Peyer's patch (tissue), 4 donors: ENCODE measurements around the gene TMEM192. TPM values are rescaled to one million over a fixed set of nuclear protein-coding genes. Genes with fewer than 3 reads are reported as not detected.
"Not testable (repeated sequence)": the region's sequence is repeated elsewhere in the genome, so short reads cannot be mapped to it uniquely, and the experiment has no call there.

Experiments
- DNase-seq, 3 donors: peaks; one replicate each; pipeline ENCODE4 v3.0.0-alpha.2; 2017 to 2019
- H3K27ac ChIP-seq, 4 donors: fragments of 200-600 bp; sonication (generic); one replicate each; pipeline ENCODE4 v1.5.1; 2016 to 2019
- H3K27me3 ChIP-seq, 2 donors: fragments of 200-600 bp; sonication (generic); one replicate each; pipeline ENCODE4 v1.5.1; 2019
- H3K36me3 ChIP-seq, 3 donors: fragments of 200-600 bp; sonication (generic); one replicate each; pipeline ENCODE4 v1.5.1; 2016 to 2019
- H3K4me1 ChIP-seq, 4 donors: fragments of 200-600 bp; sonication (generic); one replicate each; pipeline ENCODE4 v1.5.1; 2016 to 2019
- H3K4me3 ChIP-seq, 4 donors: fragments of 200-600 bp; sonication (generic); 1 replicate in 3 of 4; 2 replicates in 1 of 4; pipeline ENCODE4 v1.5.1; 2016 to 2019; ENCODE audit warnings: mild to moderate bottlenecking in 1 of 4
- H3K9me3 ChIP-seq, 4 donors: fragments of 200-600 bp; sonication (generic); one replicate each; pipeline ENCODE4 v1.5.1; 2016 to 2019; ENCODE audit warnings: mild to moderate bottlenecking in 1 of 4
- CTCF ChIP-seq, 6 experiments: fragments of 450-650 bp in 4 of 6; fragments of 200-600 bp in 2 of 6; sonication (generic) in 1 of 6; IDR thresholded peaks; one replicate each; pipeline ENCODE4 v1.5.1; 2017 to 2019; ENCODE audit warnings: antibody characterized with exemption in 6 of 6, mild to moderate bottlenecking in 3 of 6, moderate library complexity in 1 of 6
- POLR2A ChIP-seq, 2 donors: fragments of 450-650 bp; IDR thresholded peaks; one replicate each; pipeline ENCODE4 v1.5.1; 2017; ENCODE audit warnings: antibody characterized with exemption in 2 of 2, mild to moderate bottlenecking in 2 of 2, moderate library complexity in 2 of 2
- total RNA-seq, 4 donors: library from RNA; depleted of rRNA; stranded (reverse); fragments of >200 nt; gene quantifications; one replicate each; pipeline ENCODE4 v1.1.0, GENCODE V29; 2016

The TMEM192 gene
- total RNA-seq, 4 donors from 2014 or later, result 6.2 to 13.5 (median 13.3) TPM

GRCh38 chr4:165131247-165131832, 18.7 kb upstream of the TMEM192 start:
- no peaks in the 10 kb centered on the region for H3K27me3 ChIP-seq
- no peak overlapping the region for H3K4me3 ChIP-seq
- no peaks in the 10 kb centered on the region for H3K4me1 ChIP-seq
- H3K9me3 ChIP-seq, result no peaks in the 10 kb centered on the region
- TF ChIP-seq CTCF (IDR thresholded peaks at IDR 0.05), result peak; percentile 67 to 95 (median 88)
- TF ChIP-seq POLR2A (IDR thresholded peaks at IDR 0.05), result no peak
- DNase-seq, result peak; percentile 53 to 87 (median 58)
- H3K27ac ChIP-seq, result no peak overlapping the region
- no peaks in the 10 kb centered on the region for H3K36me3 ChIP-seq

- no peaks in the 10 kb centered on the region for H3K9me3 ChIP-seq
- TF ChIP-seq POLR2A (IDR thresholded peaks at IDR 0.05), result no peak
- no peak for TF ChIP-seq CTCF (IDR thresholded peaks at IDR 0.05)
- DNase-seq, result no peak
- no peak overlapping the region for H3K4me3 ChIP-seq
- no peak overlapping the region for H3K27ac ChIP-seq
- H3K36me3 ChIP-seq, result no peaks in the 10 kb centered on the region
- no peaks in the 10 kb centered on the region for H3K27me3 ChIP-seq
- H3K4me1 ChIP-seq, result no peaks in the 10 kb centered on the region
Measured at GRCh38 chr4:165129924-165130323, 17.3 kb upstream of the TMEM192 start.

- not testable (repeated sequence) for DNase-seq, H3K27ac ChIP-seq, H3K36me3 ChIP-seq, H3K9me3 ChIP-seq, H3K27me3 ChIP-seq, H3K4me3 ChIP-seq, H3K4me1 ChIP-seq
Measured at GRCh38 chr4:165125869-165126499, 13.3 kb upstream of the TMEM192 start.

GRCh38 chr4:165124488-165124887, 11.8 kb upstream of the TMEM192 start:
- H3K4me1 ChIP-seq, result no peaks in the 10 kb centered on the region
- TF ChIP-seq POLR2A (IDR thresholded peaks at IDR 0.05) (no peak), CTCF (IDR thresholded peaks at IDR 0.05) (no peak)
- no peaks in the 10 kb centered on the region for H3K36me3 ChIP-seq
- H3K4me3 ChIP-seq, result no peak overlapping the region
- H3K27me3 ChIP-seq, result no peaks in the 10 kb centered on the region
- no peak overlapping the region for H3K27ac ChIP-seq
- H3K9me3 ChIP-seq, result no peaks in the 10 kb centered on the region
- DNase-seq, result no peak

- no peak for TF ChIP-seq CTCF (IDR thresholded peaks at IDR 0.05)
- TF ChIP-seq POLR2A (IDR thresholded peaks at IDR 0.05), result no peak
- no peak for DNase-seq
- Histone ChIP-seq H3K4me1 (peaks cover 0 to 3% (median 0%) of the 10 kb centered on the region in 4 donors), H3K36me3 (no peaks in the 10 kb centered on the region), H3K27me3 (no peaks in the 10 kb centered on the region), H3K27ac (no peak overlapping the region), H3K4me3 (no peak overlapping the region), H3K9me3 (no peaks in the 10 kb centered on the region)
Measured at GRCh38 chr4:165118256-165118909, 5.7 kb upstream of the TMEM192 start.

GRCh38 chr4:165115301-165115700, 2.6 kb upstream of the TMEM192 start:
- Histone ChIP-seq H3K4me3 (no peak overlapping the region), H3K4me1 (peaks cover 0 to 6% (median 0%) of the 10 kb centered on the region in 4 donors), H3K9me3 (no peaks in the 10 kb centered on the region), H3K36me3 (no peaks in the 10 kb centered on the region), H3K27ac (no peak overlapping the region), H3K27me3 (no peaks in the 10 kb centered on the region)
- no peak for DNase-seq
- TF ChIP-seq CTCF (IDR thresholded peaks at IDR 0.05), result no peak
- TF ChIP-seq POLR2A (IDR thresholded peaks at IDR 0.05), result no peak
